HG03139 (cell line): ENCODE data around the gene PRMT2.

ENCODE experiments used
- ATAC-seq: cut with Tn5 transposase; IDR thresholded peaks from one replicate; pipeline ENCODE4 v1.9.1; 2021; ENCODE audit not compliant: unreplicated experiment

Gene PRMT2

DNA sequence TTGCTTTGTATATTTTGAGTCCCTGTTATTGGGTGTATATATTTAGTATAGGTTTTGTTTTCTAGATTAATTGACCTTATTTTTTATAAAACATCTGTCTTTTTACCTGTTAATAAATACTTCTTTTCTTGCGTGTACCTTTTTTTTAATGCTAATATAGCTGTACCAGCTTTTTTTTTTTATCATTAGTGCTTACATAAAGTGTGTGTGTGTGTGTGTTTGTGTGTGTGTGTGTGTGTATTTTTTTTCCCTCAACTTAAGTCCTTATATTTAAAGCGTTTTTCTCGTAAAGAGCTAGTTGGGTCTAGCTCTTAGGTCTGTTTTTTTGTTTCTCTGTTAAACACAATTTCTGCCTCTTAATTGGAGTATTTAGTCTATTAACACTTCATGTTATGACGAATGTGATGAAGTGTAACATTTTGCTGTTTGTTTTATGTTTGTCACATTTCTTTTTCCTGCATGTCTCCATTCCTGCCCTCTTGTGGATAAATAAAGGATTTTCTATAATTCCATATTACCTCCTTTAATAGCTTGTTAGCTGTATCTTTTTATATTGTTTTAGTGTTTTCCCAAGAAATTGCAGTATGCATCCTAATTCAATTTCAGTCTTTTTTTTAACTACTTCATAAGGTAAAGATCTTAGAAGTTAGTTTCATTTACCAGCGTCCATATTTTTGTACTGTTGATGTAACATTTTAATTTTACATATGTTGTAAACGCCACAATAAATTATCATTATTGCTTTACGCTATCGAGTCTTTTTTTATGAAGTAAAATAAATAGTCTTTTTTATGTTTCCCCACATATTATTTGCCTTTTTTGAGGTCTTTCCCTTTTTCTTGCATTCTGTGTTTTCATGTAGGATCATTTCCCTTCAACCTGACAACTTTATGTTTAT lies 4.3 kb downstream of the PRMT2 start:
- no peak for ATAC-seq

DNA sequence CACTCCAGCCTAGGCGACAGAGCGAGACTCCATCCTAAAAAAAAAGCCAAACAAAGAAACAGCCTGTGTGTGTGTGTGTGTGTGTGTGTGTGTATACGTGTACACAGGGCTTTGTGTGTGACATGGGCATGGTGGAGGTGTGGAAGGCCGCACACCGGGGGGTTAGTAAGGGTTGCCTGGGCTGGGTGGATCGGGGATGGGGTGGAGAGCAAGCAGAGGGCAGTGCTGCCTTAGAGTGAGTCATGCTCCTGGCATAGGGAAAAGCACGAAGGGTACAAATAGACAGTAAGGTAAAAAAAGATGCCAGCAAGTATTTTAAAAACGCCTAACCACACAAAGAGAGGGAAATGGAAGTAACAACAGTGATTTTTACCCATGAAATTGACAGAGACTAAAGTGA lies 6.2 kb downstream of the PRMT2 start:
- ATAC-seq, result no peak

DNA sequence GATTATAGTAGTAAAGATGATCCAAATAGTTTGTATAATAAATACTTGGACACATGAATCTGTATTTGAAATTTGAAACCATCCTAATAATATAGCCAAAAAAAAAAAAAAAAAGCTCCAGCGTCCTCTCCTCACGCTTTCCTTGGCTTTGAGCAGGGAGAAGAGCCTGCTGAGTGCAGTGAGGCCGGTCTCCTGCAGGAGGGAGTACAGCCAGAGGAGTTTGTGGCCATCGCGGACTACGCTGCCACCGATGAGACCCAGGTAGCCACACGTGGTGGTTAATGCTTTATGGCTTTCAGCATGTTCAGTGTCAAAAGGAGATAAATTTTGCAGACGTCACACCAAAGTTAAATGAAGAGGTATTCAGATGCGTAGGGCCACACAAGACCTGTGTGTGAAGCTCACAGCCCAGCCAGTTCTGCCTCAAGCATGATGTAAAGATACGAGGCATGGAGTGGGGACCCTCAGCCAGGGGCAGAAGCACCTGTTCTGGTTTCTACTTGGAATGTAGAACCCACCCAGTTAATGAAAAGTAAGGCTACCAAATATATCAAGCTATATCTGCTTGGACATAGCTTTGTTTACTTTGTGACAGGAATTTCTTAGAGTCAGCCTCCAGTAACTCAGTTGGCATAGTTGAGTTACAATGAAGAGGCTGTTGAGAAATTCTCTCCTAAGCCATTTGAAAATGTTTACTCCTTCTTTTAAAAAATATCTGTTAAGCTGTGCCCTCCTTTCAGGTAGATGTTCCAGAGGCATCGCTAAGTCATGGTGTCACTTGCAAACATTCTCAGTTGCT lies 8.1 kb downstream of the PRMT2 start:
- ATAC-seq, result no peak

DNA sequence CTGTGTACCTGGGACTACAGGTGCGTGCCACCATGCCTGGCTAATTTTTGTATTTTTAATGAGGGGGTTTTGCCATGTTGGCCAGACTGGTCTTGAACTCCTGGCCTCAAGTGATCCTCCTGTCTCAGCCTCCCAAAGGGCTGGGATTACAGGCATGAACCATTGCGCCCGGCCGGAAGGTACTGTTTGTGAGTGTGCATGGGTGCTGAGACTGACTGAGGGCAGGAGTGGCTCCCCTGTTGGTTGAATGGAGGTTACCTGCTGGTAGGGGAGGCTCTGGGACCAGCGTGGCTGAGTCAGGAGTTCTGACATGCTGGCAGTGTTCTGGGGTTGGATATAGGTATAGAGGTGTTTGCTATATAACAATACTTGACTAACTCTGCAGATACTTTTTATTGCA lies 10.4 kb downstream of the PRMT2 start:
- no peak for ATAC-seq

DNA sequence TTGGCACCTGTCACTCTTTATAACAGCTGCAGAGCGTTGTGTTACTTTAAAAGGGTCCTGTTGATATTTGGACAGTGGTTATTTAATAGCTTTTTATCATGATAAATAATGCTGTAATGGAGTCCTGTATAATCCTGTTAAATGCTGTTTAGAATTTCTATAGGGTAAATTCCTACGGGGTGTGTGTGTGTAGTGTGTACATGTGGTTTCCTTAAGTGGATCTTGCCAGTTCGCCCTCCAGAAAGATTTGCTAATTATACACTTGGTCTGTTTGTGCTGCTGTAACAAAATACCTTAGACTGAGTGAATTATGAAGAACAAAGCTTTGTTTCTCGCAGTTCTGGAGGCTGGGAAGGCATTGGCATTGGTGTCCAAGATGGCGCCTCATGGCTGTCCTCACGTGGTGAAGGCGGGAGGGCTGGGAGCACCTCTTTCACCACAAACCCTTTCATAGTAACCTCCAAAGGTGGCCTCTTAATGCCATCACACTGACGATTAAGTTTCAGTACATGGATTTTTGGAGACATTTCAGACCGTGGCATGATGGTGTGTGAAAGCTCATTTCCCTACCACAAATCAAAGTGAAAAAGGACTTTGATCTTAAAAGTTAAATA lies 11.2 kb downstream of the PRMT2 start:
- ATAC-seq, result no peak

DNA sequence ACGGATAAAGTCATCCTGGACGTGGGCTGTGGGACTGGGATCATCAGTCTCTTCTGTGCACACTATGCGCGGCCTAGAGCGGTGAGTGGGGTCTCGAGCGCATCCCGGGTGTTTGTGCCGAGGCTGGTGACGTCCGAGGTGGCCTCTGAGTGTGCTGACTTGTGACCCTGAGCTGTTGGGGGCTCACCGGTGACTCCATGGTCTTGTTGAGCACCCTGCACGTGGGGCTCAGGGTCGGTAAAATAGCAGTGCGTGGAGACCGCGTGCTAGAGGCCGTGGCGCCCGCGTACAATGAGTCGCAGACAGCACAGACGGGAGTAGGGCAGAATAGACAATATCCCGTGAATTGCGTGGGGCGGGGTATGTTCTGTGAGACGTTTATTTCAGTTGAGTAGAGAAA lies 13.1 kb downstream of the PRMT2 start:
- no peak for ATAC-seq

DNA sequence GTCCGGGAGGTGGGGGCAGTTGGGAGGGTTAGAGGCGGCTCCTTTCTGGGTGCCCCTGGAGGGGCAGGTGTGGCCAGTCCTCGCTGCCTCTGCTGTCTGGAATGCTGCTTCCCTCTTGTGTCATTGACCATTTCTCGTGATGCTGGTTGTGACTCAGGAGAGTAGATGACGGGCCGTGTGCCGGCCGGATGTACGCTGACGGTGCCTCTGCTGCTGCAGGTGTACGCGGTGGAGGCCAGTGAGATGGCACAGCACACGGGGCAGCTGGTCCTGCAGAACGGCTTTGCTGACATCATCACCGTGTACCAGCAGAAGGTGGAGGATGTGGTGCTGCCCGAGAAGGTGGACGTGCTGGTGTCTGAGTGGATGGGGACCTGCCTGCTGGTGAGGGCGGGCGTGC lies 13.9 kb downstream of the PRMT2 start:
- ATAC-seq, result no peak

DNA sequence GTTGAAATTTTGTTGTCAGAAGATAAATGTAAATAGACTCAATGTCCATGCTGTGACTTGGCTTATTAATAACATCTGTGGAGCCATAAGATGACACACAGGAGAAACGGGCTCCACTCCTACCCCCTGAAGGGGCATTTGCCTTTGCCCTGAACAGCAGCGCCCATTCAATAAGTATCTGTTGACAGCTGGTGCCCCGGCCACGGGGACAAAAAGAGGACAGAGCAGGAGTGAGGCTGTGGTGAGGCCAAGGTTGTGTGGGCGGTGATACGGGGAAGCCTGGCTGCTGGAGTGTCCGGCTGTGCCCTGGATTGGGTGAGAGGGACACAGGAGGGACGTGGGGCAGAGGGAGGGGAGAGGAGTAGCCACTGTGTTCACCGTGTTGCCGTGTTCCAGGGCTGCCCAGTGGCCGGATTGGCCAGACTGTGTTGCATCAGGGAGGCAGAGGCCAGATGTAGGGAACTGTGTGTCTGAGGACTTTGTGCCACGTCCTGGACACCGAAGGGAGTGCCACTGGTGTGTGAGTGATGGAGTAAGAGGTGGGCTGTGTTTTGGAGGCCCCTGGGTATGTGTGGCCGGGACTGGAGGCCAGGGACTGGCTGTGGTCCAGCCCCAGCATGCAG lies 15.1 kb downstream of the PRMT2 start:
- no peak for ATAC-seq

DNA sequence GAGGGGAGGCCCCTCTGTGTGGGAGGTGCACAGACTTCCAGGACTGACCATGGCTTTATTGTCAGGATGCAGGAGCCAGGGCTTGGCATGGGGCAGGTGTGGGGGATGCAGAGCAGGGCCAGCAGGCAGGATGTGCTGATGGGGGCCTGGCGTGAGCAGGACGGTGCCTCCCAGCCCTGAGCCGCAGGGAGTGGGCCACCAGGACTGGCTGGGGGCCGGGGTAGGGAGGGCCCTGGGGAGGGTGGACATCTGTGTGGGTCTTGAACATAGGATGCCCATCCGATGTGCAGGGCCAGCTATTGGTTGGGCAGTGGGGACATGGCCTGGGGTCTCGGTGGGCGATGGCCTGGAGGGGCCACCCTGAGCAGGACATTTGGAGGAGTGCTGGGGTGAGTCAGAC lies 15.6 kb downstream of the PRMT2 start:
- ATAC-seq, result no peak

DNA sequence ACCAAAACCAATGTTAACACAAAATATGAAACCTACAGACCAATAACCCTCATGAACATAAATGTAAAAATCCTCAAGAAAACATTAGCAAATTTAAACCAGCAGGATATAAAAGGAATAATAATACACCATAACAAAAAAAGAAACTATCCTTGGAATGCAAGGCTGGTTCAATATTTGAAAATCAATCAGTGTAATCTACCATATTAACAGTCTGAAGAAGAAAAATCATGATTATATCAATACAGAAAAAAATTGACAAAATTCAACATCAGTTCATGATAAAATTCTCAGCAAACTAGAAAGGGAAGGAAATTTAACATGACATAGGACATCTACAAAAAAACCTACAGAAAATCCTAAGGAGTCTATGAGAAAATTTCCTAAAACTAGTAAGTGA lies 19.8 kb downstream of the PRMT2 start:
- no peak for ATAC-seq

DNA sequence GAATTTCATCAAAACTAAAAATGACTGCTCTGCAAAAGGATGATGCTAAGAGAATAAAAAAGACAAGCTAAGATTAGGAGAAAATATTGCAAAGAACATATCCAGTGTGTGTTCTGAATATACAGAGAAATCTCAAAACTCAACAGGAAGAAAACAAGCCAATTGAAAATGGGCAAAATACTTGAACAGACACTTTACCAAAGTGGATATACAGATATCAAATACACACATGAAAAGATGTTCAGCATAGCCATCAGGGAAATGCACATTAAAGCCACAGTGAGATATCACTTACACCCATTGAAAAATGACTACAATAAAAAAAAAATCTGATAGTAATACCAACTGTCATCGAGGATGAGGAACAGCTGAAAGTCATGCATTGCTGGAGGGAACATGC lies 21.3 kb downstream of the PRMT2 start:
- ATAC-seq, result no peak

DNA sequence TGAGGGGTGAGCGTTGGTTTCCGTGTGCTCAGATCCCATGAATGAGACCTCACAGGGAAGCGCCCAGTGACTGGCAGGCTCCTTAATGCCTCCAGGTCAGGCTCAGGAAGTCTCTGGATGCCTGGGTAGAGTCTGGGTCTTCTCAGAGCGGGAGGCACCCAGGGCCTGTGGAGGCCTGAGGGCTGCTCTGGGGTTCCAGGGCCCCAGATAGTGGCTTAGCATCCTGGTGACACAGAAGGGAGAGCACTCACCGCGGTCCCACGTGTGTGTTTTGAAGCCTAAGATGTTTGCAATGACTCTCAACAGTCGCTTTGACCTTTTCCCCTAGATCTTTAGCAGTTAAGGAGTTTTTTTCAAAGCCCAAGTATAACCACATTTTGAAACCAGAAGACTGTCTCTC lies 25.0 kb downstream of the PRMT2 start:
- ATAC-seq, result no peak

DNA sequence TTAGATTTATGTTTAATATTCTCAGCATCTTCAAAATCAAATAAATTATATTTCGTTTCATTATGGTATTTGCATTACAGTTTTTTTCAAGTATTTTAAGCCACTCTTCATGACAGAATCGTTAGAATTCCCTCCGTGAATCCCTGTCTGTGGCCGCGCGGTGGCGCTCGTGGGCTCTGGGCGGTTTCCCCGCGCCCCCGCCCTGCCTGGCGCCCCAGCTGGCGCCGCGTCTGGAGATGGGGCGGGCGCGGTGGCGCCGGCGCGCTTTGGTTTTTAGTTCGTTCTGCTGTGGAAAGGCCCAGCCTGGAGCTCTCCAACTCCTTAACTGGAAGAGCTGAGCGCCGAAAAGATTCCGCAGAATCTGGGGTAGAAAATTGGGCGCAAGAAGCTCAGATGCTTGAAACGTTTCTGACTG lies 25.7 kb downstream of the PRMT2 start:
- no peak for ATAC-seq

DNA sequence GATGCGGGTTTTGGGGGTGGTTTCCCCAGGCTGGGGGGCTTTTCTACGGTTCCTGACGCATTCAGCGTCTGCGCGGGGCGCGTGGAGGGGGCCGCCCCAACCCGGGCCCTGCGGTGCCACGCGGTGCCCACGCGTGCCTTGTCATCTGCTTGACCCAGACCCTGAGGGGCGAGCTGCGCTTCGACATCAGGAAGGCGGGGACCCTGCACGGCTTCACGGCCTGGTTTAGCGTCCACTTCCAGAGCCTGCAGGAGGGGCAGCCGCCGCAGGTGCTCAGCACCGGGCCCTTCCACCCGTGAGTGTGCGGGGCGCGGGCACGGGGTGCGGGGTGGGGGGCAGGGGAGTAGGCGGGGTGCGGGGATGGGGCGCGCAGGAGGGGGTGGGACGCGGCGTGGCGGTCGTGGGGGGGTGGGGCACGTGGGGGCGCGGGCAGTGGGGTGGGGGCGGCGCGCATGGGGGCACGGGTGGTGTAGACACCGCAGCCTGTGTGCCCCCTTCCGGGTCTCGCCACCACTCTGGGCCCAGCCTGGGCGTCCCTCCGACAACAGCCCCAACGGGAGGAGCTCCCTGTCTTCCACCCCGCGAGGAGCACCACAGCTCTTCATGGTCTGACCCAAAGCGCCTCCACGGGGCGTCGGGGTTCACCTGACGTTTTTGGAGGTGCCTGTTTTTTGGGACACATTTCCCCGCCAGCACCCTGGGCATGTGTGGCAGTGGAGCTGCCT lies 26.3 kb downstream of the PRMT2 start:
- ATAC-seq, result no peak

DNA sequence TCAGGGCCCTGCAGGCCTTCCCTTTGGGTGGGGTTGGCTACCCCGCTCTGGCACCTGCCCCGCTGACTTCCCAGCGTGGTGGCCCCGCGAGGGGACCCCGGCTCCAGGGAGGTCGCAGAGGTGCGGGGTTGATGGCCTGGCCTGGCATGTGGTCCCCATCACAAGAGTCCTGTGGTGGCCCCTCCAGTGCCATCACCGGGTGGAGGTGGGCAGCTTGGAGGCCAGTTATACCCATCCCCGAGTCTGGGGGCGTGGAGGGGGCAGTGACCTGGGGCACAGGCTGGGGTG lies 26.8 kb downstream of the PRMT2 start:
- ATAC-seq, result no peak

DNA sequence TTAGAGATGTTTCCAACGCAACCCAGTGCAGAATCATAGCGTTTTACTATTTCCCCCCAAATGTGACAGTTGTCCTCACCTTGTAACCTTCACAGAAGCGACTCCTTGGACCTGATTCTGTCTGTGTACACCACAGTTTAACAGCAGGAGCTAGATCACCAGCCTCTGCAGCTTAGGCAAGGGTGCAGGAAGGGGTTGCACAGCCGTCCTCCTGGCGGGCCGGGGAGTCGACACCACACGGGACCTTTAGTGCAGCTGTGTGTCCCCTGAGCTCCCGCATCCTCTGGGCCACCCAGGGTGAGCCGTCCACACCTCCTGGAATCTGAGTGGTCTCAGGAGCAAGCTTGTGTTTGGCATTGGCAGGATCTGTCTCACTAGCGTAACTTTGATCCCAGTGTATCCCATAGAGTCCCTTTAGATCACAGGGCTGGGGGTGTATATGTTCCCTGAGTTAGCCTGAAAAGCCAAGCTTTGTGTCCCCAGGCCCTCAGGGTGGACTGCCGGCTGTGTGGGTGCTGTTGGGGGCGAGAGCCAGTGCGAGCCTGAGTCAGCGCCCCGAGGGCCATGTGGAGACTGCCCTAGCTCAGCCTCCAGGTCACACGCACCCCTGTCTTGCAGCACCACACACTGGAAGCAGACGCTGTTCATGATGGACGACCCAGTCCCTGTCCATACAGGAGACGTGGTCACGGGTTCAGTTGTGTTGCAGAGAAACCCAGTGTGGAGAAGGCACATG lies 27.5 kb downstream of the PRMT2 start:
- ATAC-seq, result no peak

DNA sequence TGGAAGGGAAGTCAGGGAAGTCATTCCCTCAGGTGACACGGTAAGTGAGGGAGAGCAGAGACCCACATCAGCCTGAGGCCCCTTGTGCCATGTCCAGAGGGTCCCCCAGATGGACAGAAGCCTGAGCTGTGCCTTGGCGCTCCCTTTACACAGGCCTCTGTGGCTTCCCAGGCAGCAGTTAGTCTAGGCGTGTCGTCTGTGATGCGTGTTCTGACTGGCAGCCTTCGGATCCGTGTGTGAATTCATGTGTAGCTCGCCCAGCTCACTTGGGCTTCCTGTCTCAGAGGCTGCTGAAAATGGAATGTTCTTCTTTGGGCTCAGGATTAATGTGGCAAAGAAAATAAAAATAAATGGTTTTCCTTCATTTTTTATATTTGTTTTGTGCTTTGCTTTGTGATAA lies 28.3 kb downstream of the PRMT2 start:
- ATAC-seq, result no peak

DNA sequence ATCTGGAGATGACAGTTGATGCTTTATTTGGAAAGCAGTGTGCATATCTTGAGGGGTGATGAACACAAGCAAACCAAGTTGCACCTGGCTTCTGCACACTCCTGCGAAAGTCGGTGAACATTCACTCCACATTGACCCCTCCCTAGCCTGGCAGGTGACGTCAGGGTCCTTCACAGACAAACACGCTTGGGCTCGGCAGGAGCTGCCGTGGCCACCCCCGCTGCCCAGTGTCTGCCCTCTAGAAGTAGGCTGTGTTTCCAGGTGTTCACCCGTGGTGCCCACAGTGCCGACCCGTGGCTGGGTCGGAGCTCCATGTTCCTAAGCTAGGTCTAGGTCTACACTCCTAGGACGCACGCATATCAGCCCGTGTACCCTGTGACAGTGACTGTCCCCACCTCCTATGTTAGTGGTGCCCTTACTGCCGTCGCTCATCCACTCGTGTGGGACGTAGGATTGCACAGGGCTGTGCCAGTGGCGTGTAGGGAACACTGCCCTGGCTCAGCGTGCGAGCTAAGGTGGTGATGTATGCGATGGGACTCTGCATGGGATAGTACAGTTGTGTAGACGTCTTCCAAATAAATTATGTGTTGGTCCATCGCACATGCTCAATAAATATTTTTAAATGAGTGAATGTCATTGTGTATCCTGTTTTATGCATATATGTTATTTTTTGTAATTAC lies 29.0 kb downstream of the PRMT2 start:
- ATAC-seq, result no peak

DNA sequence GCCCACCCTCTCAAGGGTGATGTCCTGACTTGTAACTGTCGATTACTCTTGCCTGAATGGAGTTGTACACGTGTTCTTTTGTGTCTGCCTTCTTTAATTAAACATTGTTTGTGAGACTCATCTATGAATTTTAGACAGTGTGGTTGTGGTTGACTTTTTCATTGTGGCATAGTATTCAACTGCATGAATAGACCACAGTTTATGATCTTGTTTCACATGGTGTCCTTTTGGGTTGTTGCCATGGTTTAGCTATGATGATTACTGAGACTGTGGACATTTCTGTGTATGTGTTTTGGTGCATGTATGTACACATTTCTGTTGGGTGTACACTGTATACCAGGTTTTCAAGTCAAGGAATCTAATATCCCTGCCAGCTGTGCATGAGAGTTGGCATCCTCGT lies 30.1 kb downstream of the PRMT2 start:
- ATAC-seq, result no peak
